ENCODE measurements around the gene ACSL5.
"Not testable (repeated sequence)": the region's sequence is repeated elsewhere in the genome, so short reads cannot be mapped to it uniquely, and the experiment has no call there.

The ACSL5 gene

DNA sequence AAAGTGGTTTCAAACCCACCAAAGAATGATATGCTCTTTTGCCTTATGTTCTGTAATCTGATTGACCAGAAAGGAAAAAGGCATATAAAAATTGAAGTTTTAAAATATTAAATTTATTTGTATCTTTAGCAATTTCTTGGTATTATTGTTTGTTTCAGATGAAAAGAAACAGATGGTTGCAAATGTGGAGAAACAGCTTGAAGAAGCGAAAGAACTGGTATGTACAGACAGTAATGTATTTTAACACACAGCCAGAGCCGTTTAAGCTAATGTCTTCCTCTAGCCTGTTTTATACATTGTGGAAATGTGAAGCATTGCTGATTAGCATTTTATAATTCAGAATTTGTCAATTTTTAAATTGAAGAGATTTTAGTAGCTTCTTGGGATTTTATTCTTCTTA, 86.5 kb downstream of the ACSL5 start:
- no peak overlapping the region for H3K4me3 ChIP-seq (ENCODE audit: low read depth, low read length)
- DNase-seq (ENCODE audit: low read depth), result no peak
- TF ChIP-seq, protein P1, sequence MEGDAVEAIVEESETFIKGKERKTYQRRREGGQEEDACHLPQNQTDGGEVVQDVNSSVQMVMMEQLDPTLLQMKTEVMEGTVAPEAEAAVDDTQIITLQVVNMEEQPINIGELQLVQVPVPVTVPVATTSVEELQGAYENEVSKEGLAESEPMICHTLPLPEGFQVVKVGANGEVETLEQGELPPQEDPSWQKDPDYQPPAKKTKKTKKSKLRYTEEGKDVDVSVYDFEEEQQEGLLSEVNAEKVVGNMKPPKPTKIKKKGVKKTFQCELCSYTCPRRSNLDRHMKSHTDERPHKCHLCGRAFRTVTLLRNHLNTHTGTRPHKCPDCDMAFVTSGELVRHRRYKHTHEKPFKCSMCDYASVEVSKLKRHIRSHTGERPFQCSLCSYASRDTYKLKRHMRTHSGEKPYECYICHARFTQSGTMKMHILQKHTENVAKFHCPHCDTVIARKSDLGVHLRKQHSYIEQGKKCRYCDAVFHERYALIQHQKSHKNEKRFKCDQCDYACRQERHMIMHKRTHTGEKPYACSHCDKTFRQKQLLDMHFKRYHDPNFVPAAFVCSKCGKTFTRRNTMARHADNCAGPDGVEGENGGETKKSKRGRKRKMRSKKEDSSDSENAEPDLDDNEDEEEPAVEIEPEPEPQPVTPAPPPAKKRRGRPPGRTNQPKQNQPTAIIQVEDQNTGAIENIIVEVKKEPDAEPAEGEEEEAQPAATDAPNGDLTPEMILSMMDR (IDR thresholded peaks at IDR 0.05; ENCODE audit: control insufficient read depth, extremely low read depth, insufficient read depth), result no peak

DNA sequence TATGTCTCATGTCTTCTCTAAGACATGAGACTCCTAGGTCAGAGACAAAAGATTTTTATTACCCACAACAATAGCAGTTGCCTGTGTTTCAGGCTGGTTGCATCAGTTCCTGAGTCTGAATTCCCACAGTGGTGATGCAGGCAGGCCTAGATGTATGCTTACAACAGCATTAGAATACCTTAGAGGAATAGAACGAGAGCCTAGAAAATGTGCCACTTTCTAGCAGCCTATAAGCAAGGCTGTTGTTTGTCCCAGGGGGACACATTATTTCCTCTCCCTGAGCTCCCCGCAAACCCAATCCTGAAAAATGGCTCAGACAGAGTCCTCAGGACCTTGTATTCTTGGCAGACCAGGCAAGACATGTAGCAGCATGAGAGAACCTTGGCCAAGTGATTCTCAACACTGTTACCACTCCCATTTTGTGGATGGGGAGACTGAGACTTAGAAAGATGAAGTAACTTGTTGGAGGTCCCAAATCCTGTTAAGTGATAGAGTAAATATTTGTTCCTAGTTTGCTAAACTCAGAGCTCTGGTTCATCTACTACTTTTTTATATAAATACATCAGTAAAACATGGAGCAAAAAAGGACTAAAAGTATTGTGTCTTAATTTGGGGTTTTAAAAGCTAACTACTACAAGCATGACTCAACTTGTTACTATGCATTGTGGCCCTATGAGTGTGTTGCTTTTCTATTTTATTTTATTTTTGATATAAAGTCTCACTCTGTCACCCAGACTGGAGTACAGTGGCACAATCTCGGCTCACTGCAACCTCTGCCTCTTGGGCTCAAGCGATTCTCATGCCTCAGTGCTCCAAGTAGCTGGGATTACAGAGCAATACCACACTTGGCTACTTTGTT, 87.3 kb downstream of the ACSL5 start:
- TF ChIP-seq, protein P1 (IDR thresholded peaks at IDR 0.05; ENCODE audit: control insufficient read depth, extremely low read depth, insufficient read depth), result no peak
- DNase-seq (ENCODE audit: low read depth), result no peak
- H3K4me3 ChIP-seq (ENCODE audit: low read depth, low read length), result no peak overlapping the region

DNA sequence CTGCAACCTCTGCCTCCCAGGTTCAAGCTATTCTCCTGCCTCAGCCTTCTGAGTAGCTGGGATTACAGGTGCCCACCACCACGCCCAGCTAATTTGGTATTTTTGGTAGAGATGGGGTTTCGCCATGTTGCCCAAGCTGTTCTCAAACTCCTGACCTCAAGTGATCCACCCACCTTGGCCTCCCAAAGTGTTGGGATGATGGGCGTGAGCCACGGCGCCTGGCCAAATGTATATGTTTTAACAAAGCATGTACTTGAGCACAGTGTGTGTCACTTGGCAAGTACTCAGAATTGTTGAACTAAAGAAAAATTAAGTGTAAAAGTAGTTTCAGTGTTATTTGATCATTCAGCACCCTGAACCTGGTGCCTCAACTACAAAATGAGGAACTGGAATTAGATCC, 90.2 kb downstream of the ACSL5 start:
- not testable (repeated sequence) for DNase-seq (ENCODE audit: low read depth); H3K4me3 ChIP-seq (ENCODE audit: low read depth, low read length)

DNA sequence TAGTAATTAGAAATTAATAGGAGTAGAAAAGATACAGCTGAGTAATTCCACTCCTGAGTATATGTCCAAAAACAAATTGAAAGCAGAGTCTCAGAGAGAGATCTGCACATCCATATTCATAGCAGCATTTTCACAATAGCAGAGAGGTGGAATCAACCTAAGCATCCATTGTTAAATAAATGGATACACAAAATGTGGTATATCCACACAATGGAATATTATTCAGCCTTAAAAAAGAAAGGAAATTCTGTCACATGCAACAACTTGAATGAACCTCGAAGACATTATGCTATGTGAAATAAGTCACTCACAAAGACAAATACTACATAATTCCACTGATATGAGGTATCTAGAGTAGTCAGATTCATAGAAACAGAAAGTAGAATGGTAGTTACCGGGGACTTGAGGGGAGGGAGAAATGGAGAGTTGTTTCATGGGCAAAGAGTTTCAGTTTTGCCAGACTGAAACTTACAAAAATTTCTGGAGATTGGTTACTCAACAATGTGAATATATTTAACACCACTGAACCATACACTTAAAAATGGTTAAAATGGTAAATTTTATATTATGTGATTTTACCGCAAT, 91.5 kb downstream of the ACSL5 start:
- TF ChIP-seq, protein P1 (IDR thresholded peaks at IDR 0.05; ENCODE audit: control insufficient read depth, extremely low read depth, insufficient read depth), result no peak
- no peak for DNase-seq (ENCODE audit: low read depth)
- H3K4me3 ChIP-seq (ENCODE audit: low read depth, low read length), result no peak overlapping the region

DNA sequence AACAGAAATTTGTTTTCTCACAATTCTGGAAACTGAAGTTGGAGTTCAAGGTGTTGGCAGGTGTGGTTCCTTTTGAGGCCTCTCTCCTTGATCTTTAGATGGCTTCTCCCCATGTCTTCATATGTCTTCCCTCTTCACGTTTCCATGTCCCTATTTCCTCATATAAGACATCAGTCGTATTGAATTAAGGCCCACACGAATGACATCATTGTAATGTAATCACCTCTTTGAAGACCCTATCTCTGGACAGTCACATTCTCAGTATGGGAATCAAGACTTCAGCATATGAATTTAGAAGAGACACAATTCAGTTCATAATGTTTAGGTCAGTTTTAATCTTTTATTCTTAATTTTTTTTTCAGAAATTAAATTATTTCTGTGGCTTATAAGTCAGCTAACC, 92.9 kb downstream of the ACSL5 start:
- TF ChIP-seq, protein P1 (IDR thresholded peaks at IDR 0.05; ENCODE audit: control insufficient read depth, extremely low read depth, insufficient read depth), result no peak
- DNase-seq (ENCODE audit: low read depth), result no peak
- no peak overlapping the region for H3K4me3 ChIP-seq (ENCODE audit: low read depth, low read length)

DNA sequence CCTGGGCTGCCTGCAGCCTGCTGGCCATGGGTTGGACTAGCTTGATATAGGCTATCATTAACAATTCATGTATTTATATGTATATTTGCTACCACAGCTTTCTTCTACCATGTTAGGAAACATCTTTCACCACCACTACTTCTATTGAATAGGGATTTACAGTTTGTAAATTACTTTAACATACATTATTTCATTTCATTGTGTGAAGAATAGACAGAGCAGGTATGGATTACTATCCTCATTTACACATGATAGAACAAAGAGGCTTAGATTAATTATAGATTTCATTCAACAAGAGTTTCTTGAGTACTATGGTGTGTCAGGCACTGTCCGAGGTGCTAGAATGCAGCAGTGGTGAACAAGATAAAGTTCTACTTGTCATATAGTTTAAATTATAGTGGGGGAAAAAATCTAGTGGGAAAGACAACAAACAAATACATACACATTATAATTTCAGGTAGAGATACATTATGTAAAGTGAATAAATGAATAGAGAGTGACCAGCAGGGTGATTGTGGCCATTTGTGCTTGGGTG, 93.7 kb downstream of the ACSL5 start:
- no peak overlapping the region for H3K4me3 ChIP-seq (ENCODE audit: low read depth, low read length)
- TF ChIP-seq, protein P1 (IDR thresholded peaks at IDR 0.05; ENCODE audit: control insufficient read depth, extremely low read depth, insufficient read depth), result no peak

DNA sequence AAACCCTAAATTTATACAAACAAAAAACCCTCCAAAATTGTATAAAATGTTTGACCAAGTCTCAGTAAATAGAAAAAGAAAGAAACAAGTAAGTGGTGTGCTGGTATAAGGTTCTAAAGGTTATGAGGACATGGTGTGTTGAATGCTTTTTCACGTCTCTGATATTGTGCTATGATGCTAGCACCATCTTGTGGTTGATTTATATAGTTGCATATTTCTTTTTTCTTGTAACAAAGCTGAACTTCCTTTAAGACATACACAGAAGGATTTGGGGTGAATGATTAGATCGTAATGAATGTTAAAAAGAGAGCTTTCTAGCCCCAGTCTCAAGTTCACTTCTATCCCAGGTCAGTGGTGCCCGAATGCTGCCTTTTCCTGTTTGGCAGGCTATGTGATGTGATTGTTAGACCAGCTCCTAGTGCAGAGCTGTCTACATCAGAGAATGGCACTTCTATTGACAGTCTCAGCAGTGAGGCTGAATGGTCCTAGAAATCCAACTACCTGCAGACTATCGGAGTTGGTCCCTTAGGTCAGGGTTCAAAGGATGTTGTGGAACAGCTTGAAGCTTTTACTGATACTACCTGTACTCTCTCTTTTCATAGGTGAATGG, 98.1 kb downstream of the ACSL5 start:
- TF ChIP-seq, protein P1 (IDR thresholded peaks at IDR 0.05; ENCODE audit: control insufficient read depth, extremely low read depth, insufficient read depth), result peak; percentile 69
- DNase-seq (ENCODE audit: low read depth), result no peak
- no peak overlapping the region for H3K4me3 ChIP-seq (ENCODE audit: low read depth, low read length)

More for the DNA sequence above, 93.7 kb downstream of the ACSL5 start:
- no peak for DNase-seq (ENCODE audit: low read depth)

Measured in LNCaP clone FGC (cell line).